Neural progenitor cell (in vitro differentiated cells): Measurements from ENCODE around the gene SLC43A2.

Experiments used
- EZH2 ChIP-seq: fragments of 200-600 bp; sonication (generic); IDR thresholded peaks from 2 replicates; pipeline ENCODE4 v1.6.1; 2017; ENCODE audit warnings: antibody characterized with exemption, mild to moderate bottlenecking, moderate library complexity
- TF ChIP-seq, protein P1 (sequence below): fragments of 200-600 bp; sonication (generic); IDR thresholded peaks from 2 replicates; pipeline ENCODE4 v1.5.1; 2017; ENCODE audit warnings: antibody characterized with exemption, mild to moderate bottlenecking

DNA sequence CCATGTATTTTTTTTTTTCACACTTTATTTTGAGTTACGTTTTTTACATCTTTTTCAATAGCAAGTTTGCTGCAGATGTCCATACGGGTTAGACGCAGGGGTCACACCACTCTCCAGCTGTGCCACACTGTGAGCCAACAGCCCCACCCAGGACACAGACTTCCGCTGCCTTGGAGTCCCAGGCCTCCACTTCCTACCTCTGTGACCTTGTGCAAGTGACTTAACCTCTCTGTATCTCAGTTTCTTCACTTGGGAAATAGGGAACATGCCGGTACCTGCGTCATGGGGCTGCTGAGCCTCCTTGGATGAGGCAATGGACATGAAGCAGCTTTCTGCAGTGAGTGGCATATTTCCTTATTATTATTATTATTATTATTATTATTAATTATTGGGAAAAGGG is 62.8 kb downstream of the SLC43A2 start:
- TF ChIP-seq EZH2 = no peak
- TF ChIP-seq, protein P1, sequence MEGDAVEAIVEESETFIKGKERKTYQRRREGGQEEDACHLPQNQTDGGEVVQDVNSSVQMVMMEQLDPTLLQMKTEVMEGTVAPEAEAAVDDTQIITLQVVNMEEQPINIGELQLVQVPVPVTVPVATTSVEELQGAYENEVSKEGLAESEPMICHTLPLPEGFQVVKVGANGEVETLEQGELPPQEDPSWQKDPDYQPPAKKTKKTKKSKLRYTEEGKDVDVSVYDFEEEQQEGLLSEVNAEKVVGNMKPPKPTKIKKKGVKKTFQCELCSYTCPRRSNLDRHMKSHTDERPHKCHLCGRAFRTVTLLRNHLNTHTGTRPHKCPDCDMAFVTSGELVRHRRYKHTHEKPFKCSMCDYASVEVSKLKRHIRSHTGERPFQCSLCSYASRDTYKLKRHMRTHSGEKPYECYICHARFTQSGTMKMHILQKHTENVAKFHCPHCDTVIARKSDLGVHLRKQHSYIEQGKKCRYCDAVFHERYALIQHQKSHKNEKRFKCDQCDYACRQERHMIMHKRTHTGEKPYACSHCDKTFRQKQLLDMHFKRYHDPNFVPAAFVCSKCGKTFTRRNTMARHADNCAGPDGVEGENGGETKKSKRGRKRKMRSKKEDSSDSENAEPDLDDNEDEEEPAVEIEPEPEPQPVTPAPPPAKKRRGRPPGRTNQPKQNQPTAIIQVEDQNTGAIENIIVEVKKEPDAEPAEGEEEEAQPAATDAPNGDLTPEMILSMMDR = no peak
